ENCODE measurements around the gene MRPL45. TPM values are rescaled to one million over a fixed set of nuclear protein-coding genes. Genes with fewer than 3 reads are reported as not detected.
"Not testable (repeated sequence)": the region's sequence is repeated elsewhere in the genome, so short reads cannot be mapped to it uniquely, and the experiment has no call there.

MRPL45 gene
- total RNA-seq, result 10 to 100 TPM in 5 of 6 donors, 1 to 10 TPM in 1; 5.7 to 28.9 (median 25.2) TPM

DNA sequence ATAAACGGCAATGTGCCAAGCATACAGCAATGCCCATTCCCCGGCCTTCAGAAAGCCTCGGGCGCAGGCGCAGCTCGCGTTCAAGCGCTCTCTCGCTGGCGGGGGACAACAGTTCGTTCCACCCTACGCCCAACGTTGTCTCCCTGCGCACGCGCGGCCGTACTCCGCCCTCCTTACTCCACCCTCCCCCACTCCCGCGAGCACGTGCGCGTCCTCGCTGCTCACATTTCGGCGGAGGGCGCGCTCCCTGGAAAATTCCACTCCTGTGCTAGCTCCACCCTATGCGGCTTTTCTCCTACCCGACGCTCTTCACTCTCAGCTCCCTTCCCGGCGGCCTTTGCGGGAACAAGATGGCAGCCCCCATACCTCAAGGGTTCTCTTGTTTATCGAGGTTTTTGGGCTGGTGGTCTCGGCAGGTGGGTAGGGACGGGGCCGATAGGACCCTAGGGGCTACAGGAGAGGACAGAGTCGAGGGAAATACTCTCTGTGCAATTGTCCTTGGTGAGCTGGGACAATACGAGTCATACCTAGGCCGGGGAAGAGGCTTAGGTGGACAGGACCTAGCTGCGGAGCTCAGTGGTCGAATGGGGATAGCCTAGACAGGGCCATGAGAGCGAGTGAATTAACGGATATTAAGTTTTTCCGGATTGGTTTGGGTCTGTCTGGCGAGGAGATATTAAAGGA, at the start of gene MRPL45:
TSS of gene MRPL45 (plus strand) at position 335 of the 684 bp plus-strand sequence. CDS start at position 351, 16 bp downstream.
- H3K27me3 ChIP-seq, H3K4me1 ChIP-seq, H3K9me3 ChIP-seq: not testable (repeated sequence)
- peak; percentile 8 to 76 for TF ChIP-seq POLR2AphosphoS5 (IDR thresholded peaks at IDR 0.05)
- TF ChIP-seq, protein P1, sequence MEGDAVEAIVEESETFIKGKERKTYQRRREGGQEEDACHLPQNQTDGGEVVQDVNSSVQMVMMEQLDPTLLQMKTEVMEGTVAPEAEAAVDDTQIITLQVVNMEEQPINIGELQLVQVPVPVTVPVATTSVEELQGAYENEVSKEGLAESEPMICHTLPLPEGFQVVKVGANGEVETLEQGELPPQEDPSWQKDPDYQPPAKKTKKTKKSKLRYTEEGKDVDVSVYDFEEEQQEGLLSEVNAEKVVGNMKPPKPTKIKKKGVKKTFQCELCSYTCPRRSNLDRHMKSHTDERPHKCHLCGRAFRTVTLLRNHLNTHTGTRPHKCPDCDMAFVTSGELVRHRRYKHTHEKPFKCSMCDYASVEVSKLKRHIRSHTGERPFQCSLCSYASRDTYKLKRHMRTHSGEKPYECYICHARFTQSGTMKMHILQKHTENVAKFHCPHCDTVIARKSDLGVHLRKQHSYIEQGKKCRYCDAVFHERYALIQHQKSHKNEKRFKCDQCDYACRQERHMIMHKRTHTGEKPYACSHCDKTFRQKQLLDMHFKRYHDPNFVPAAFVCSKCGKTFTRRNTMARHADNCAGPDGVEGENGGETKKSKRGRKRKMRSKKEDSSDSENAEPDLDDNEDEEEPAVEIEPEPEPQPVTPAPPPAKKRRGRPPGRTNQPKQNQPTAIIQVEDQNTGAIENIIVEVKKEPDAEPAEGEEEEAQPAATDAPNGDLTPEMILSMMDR (IDR thresholded peaks at IDR 0.05), result peak in 1 of 6 experiments; percentile 14
- TF ChIP-seq EP300 (IDR thresholded peaks at IDR 0.05), result peak in 1 of 4 donors; percentile 50
- ATAC-seq (ENCODE audit: low FRiP score in 2 of 2) (peak; percentile 98 to 99), DNase-seq (peak; percentile 96 to 99)
- Histone ChIP-seq H3K4me3 (peak within 1 kb of the TSS in 3 of 4 donors; percentile 45 to 56 (median 55)), H3K36me3 (peaks cover 4 to 19% (median 10%) of the 10 kb centered on the region in 4 donors), H3K27ac (peak within 1 kb of the TSS; percentile 53 to 80 (median 66))
- 1% methylated on average over 39 to 48 of the region's 48 CpGs for WGBS, 2 donors

DNA sequence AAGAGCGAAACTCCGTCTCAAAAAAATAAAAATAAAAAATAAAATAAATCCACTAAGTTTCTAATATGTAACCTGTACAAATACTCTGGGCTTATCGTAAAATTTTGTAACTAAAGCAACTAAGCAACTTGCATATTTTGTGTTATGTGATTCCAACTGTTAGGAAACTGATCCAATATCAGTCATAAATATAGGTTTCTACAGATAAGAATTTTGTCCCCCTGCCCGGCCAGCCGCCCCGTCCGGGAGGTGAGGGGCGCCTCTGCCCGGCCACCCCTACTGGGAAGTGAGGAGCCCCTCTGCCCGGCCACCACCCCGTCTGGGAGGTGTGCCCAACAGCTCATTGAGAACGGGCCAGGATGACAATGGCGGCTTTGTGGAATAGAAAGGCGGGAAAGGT, 43.8 kb upstream of the MRPL45 start:
- H3K4me1 ChIP-seq, result peaks cover 0 to 14% (median 0%) of the 10 kb centered on the region in 4 donors
- 85 to 94% methylated on average over 9 to 11 of the region's 14 CpGs for WGBS, 2 donors
- not testable (repeated sequence) for H3K9me3 ChIP-seq; H3K4me3 ChIP-seq; H3K27ac ChIP-seq; DNase-seq; ATAC-seq (ENCODE audit: low FRiP score in 2 of 2); H3K27me3 ChIP-seq; H3K36me3 ChIP-seq

DNA sequence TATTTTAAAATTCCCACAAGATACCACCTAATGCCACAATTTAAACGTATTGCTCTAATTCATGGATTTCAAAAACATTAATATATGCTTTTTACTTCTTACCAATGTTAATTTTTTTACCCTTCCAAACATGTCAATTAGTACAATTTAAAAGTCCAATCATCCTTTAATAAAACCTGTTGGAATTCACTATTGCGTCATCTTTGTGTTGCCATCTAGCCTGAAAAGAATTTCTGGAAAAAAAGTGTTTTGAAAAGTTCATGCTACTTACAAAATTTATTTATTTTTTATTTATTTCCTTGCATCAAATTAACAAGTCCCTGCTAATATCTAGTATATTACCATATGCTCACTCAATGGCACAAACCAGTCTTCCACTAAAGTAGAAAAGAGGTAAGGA, 42.6 kb upstream of the MRPL45 start:
- H3K27me3 ChIP-seq; ATAC-seq (ENCODE audit: low FRiP score in 2 of 2); H3K9me3 ChIP-seq; H3K4me3 ChIP-seq; DNase-seq; H3K36me3 ChIP-seq: not testable (repeated sequence)
- peaks cover 0 to 14% (median 0%) of the 10 kb centered on the region in 4 donors for H3K4me1 ChIP-seq
- H3K27ac ChIP-seq, result peak overlapping the region in 1 of 4 donors; percentile 40
- WGBS, 2 donors, result 35 to 48% methylated on average over 2 of the region's 2 CpGs

DNA sequence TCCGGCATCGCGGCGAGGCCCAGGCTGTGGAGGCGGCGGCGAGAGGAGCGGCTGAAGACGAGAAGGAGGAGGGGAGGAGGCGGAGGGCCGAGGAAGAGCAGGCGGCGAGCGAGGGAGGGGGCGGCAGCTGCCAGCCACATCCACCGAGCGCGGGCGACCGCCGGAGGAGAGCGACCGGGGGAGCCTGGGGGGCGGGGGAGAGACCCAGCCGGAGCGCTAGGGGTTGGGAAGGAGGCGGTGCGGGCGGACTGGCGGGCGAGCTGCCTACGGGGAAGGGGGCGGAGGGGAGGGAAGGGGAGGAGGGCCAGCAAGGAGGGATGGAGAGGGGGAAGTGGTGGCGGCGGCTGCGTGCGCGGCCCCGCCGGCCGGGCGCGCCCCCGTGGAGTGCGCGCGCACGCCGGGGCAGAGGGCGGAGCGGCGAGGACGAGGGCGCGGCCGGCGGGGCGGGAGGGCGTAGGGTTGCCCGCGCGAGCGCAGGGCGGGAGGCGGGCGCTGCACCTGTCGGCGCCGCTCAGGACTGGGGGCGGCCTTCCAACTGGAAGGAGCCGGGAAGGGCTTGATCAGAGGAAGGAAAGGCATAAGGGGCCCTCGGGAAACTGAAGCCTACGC, 39.9 kb upstream of the MRPL45 start:
- TF ChIP-seq POLR2A (IDR thresholded peaks at IDR 0.05), result peak in 1 of 4 donors; percentile 58
- H3K36me3 ChIP-seq, H3K9me3 ChIP-seq, H3K27me3 ChIP-seq: not testable (repeated sequence)
- H3K4me3 ChIP-seq, result peak overlapping the region in 3 of 4 donors; percentile 64 to 73 (median 70)
- peak overlapping the region; percentile 86 to 94 (median 86) for H3K27ac ChIP-seq
- peaks cover 0 to 14% (median 0%) of the 10 kb centered on the region in 4 donors for H3K4me1 ChIP-seq
- DNase-seq, result peak; percentile 91 to 97
- ATAC-seq (ENCODE audit: low FRiP score in 2 of 2), result peak; percentile 95 to 96
- 0 to 1% methylated on average over 8 to 42 of the region's 73 CpGs for WGBS, 2 donors

DNA sequence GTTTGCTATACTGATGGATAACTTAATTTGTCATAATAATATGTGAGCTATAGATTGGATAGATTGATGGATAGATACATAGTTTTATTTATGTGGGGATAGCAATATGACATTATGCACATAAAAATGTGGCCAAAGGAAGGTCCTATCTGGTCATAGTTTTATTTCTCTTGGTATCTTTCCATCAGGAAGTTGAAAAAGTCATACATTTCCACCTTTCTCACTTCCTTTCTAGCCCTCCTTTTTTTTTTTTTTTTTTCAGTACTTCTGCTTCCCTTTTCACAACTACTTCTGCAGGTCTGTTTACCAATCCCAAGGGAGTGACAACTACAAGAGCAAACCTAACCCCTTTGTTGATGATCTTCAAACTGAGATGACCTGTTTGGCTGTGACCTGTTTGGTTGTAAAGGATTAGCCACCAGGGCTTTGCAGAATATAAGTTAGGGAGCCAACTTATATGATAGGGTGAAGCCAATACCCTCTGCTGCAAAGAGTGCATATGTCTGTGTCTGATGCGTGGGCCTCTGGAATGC, 30.9 kb upstream of the MRPL45 start:
- DNase-seq; H3K4me3 ChIP-seq; H3K27ac ChIP-seq; H3K27me3 ChIP-seq; ATAC-seq (ENCODE audit: low FRiP score in 2 of 2); H3K9me3 ChIP-seq; H3K36me3 ChIP-seq; H3K4me1 ChIP-seq: not testable (repeated sequence)
- WGBS, 2 donors, result 90 to 92% methylated on average over 1 of the region's 1 CpG

DNA sequence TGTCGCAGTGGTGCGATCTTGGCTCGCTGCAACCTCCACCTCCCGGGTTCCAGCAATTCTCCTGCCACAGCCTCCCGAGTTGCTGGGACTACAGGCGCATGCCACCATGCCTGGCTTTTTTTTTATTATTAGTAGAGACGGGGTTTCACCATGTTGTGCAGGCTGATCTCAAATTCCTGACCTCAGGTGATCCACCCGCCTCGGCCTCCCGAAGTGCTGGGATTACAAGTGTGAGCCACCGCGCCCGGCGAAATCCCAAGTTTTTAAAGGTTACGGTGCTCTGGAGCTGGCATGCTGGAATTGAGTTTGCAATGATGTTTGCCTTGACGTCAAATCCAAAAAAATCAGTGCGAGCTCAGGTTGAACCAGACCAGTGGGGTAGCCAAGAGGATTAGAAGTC, 30.4 kb upstream of the MRPL45 start:
- WGBS, 2 donors, result 96 to 98% methylated on average over 15 to 16 of the region's 17 CpGs
- not testable (repeated sequence) for H3K27ac ChIP-seq; DNase-seq; H3K9me3 ChIP-seq; H3K4me3 ChIP-seq; H3K27me3 ChIP-seq; ATAC-seq (ENCODE audit: low FRiP score in 2 of 2); H3K4me1 ChIP-seq; H3K36me3 ChIP-seq

DNA sequence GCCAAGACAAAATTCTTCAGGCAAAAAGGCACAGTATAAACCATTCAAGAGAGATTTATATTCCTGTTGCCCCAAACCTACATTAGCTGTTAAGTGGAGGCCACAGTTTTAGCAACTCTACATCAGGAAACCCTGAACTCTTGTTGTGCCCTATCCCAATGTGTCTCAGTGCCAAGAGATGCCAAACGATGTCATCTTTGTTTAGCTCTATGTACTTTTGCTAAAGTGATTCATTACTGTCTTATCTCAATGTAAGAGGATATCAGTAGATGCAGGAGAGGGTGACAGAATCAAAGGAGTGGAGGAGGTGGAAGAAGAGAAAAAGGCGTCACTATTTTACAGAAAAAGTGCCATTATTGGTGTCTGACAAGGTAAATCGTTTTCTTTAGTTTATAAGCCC, 28.8 kb upstream of the MRPL45 start:
- not testable (repeated sequence) for H3K27me3 ChIP-seq; H3K9me3 ChIP-seq; ATAC-seq (ENCODE audit: low FRiP score in 2 of 2); H3K4me3 ChIP-seq; H3K36me3 ChIP-seq; H3K4me1 ChIP-seq; H3K27ac ChIP-seq; DNase-seq
- 48 to 63% methylated on average over 3 of the region's 3 CpGs for WGBS, 2 donors

DNA sequence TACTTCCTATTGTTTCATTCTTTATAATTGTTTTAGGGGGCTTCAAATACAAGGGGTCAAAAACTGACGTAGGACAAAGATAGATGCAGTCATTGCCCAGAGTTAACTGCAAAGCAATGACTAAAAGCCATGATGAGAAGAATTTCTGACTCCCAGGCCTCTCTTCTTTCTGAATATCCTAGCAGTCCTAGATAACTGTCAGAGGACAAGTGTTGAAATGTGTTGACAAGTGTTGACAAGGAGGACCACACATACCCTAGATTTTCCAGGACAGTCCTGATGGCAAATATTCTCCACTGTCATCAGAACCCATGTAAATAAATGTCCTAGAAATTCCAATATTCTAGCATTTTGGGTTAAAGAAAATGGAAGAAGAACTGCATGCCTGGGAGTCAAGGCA, 27.9 kb upstream of the MRPL45 start:
- H3K27me3 ChIP-seq; H3K9me3 ChIP-seq; DNase-seq; H3K4me3 ChIP-seq; H3K36me3 ChIP-seq; H3K27ac ChIP-seq; H3K4me1 ChIP-seq; ATAC-seq (ENCODE audit: low FRiP score in 2 of 2): not testable (repeated sequence)
- 78 to 85% methylated on average over 1 of the region's 1 CpG for WGBS, 2 donors

DNA sequence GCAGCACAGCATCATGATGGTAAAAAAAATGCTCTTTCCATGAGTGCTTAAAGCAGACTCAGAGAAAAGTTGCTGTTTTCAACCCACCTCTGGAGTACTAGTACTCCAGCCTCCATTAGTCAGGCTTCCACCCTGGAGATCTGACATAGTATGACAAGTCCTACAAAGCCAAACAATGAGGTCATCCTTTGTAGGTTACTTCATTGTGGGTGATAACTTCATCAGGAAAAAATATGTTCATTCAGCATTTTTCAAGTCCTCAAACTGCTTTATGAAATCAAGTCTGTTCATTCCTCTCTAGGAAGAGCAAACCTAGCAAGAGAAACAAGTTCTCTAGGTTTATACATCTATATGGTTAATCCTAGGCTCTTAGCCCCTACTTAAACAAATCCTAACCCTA, 27.4 kb upstream of the MRPL45 start:
- H3K36me3 ChIP-seq, H3K9me3 ChIP-seq, DNase-seq, H3K27ac ChIP-seq, H3K4me3 ChIP-seq, H3K4me1 ChIP-seq, H3K27me3 ChIP-seq: not testable (repeated sequence)
- peak in 1 of 2 donors; percentile 78 for ATAC-seq (ENCODE audit: low FRiP score in 2 of 2)

DNA sequence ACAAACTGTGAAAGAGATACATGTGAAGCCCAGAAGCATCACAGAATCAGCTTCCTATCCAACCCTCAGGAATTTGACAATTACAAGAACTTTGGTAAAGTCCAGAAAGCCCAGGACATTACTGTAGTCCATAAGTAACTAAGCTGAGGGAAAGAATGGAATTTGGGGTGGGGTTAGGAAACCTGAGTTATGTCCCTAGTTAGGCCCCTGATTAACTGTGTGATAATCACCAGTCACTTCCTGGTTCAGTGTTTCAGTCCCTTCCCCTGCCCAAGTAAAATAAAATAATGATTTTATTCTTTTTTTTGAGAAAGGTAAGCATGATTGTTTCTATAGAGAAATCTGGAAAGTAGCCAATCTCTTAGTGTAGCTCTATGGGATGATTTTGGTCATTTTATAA, 11.0 kb upstream of the MRPL45 start:
- not testable (repeated sequence) for H3K27me3 ChIP-seq, H3K36me3 ChIP-seq, H3K9me3 ChIP-seq, H3K27ac ChIP-seq, H3K4me3 ChIP-seq, H3K4me1 ChIP-seq, DNase-seq
- peak in 1 of 2 donors; percentile 28 for ATAC-seq (ENCODE audit: low FRiP score in 2 of 2)
